WTC11 (cell line): ENCODE measurements around the gene RACK1. TPM values are rescaled to one million over a fixed set of nuclear protein-coding genes. Genes with fewer than 3 reads are reported as not detected.

ENCODE experiments used
- ATAC-seq: fragments of 200-7000 bp; cut with Tn5 transposase; 2 replicates; pipeline ENCODE4 v1.10.0; 2021; ENCODE audit warnings: mild to moderate bottlenecking, moderate library complexity
- CTCF ChIA-PET: fragments of 300-600 bp; sonication (Branson Sonifier 250); formaldehyde crosslinking; loops from one replicate; lab custom pipeline; 2021; ENCODE audit warnings: antibody characterized with exemption; lab: Charles Lee
- POLR2A ChIA-PET: fragments of 350-600 bp; sonication (Branson Sonifier 250); formaldehyde crosslinking; loops from one replicate; lab custom pipeline; 2021; ENCODE audit warnings: antibody characterized with exemption; lab: Charles Lee
- DNase-seq: peaks from one replicate; pipeline ENCODE4 v3.0.0; 2021; ENCODE audit warnings: low spot score
- H3K27ac Mint-ChIP-seq: 2 replicates; pipeline ENCODE4 v1.8.0; 2021; ENCODE audit warnings: mixed read lengths
- H3K27me3 Mint-ChIP-seq: 2 replicates; pipeline ENCODE4 v1.8.0; 2021; ENCODE audit warnings: low read depth, mild to moderate bottlenecking, moderate library complexity, mixed read lengths
- H3K36me3 Mint-ChIP-seq: 2 replicates; pipeline ENCODE4 v1.8.0; 2021; ENCODE audit warnings: mixed read lengths
- H3K4me1 Mint-ChIP-seq: 2 replicates; pipeline ENCODE4 v1.8.0; 2022; ENCODE audit warnings: mixed read lengths
- H3K4me3 Mint-ChIP-seq: 2 replicates; pipeline ENCODE4 v1.8.0; 2021; ENCODE audit warnings: mild to moderate bottlenecking, moderate library complexity, mixed read lengths
- H3K9me3 Mint-ChIP-seq: 2 replicates; pipeline ENCODE4 v1.8.0; 2021; ENCODE audit warnings: mixed read lengths
- CREM ChIP-seq: sonication (generic); formaldehyde crosslinking; IDR thresholded peaks from 2 replicates; pipeline ENCODE4 v1.8.1; 2022; ENCODE audit warnings: mild to moderate bottlenecking, missing genetic modification reagents, moderate library complexity
- FOXK1 ChIP-seq: sonication (generic); formaldehyde crosslinking; IDR thresholded peaks from 2 replicates; pipeline ENCODE4 v1.8.0; 2022; ENCODE audit warnings: mild to moderate bottlenecking, moderate library complexity, missing genetic modification reagents
- FOXP1 ChIP-seq: sonication (generic); formaldehyde crosslinking; IDR thresholded peaks from 2 replicates; pipeline ENCODE4 v1.8.0; 2022; ENCODE audit warnings: missing genetic modification reagents, mild to moderate bottlenecking, moderate library complexity, borderline replicate concordance
- GTF2I ChIP-seq: fragments of 250-450 bp; sonication (Bioruptor Pico); conservative IDR thresholded peaks from 2 replicates; pipeline ENCODE4 v1.4.0; 2021; ENCODE audit warnings: mild to moderate bottlenecking
- HMGA2 ChIP-seq: fragments of 250-450 bp; sonication (Bioruptor Pico); IDR thresholded peaks from 2 replicates; pipeline ENCODE4 v1.4.0; 2021; ENCODE audit warnings: mild to moderate bottlenecking, moderate library complexity
- JAZF1 ChIP-seq: fragments of 250-450 bp; sonication (Bioruptor Pico); IDR thresholded peaks from 2 replicates; pipeline ENCODE4 v1.9.0; 2021; ENCODE audit warnings: moderate library complexity, mild to moderate bottlenecking, inconsistent platforms
- NR1H2 ChIP-seq: sonication (generic); formaldehyde crosslinking; IDR thresholded peaks from 2 replicates; pipeline ENCODE4 v1.9.0; 2021; ENCODE audit warnings: mild to moderate bottlenecking, moderate library complexity, missing genetic modification reagents
- TEAD1 ChIP-seq: sonication (generic); formaldehyde crosslinking; IDR thresholded peaks from 2 replicates; pipeline ENCODE4 v1.8.0; 2022; ENCODE audit warnings: mild to moderate bottlenecking, missing genetic modification reagents
- ZNF121 ChIP-seq: sonication (generic); formaldehyde crosslinking; IDR thresholded peaks from 2 replicates; pipeline ENCODE4 v1.8.0; 2023; ENCODE audit warnings: missing genetic modification reagents
- ZNF423 ChIP-seq: fragments of 250-450 bp; sonication (Bioruptor Pico); IDR thresholded peaks from 2 replicates; pipeline ENCODE4 v2.1.2; 2022; ENCODE audit warnings: mild to moderate bottlenecking, moderate library complexity
- total RNA-seq: library from RNA; stranded (reverse); gene quantifications from 3 replicates; pipeline ENCODE4 v1.2.3, GENCODE V29; 2021
- TF ChIP-seq, protein P1 (sequence below): sonication (generic); formaldehyde crosslinking; IDR thresholded peaks from 2 replicates; pipeline ENCODE4 v1.8.1; 2023; ENCODE audit warnings: mild to moderate bottlenecking, missing genetic modification reagents
- TF ChIP-seq, protein P2 (sequence below): fragments of 250-450 bp; sonication (Bioruptor Pico); IDR thresholded peaks from 2 replicates; pipeline ENCODE4 v1.9.0; 2021; ENCODE audit warnings: mild to moderate bottlenecking, borderline replicate concordance
- TF ChIP-seq, protein P3 (sequence below): sonication (generic); formaldehyde crosslinking; IDR thresholded peaks from 2 replicates; pipeline ENCODE4 v1.8.0; 2023; ENCODE audit warnings: missing genetic modification reagents, mild to moderate bottlenecking, borderline replicate concordance
- TF ChIP-seq, protein P4 (sequence below): sonication (generic); formaldehyde crosslinking; IDR thresholded peaks from 2 replicates; pipeline ENCODE4 v1.8.0; 2022; ENCODE audit warnings: mild to moderate bottlenecking, missing genetic modification reagents
- TF ChIP-seq, protein P5 (sequence below): fragments of 250-450 bp; sonication (Bioruptor Pico); IDR thresholded peaks from 2 replicates; pipeline ENCODE4 v2.1.2; 2022; ENCODE audit warnings: mild to moderate bottlenecking, moderate library complexity
- TF ChIP-seq, protein P6 (sequence below): sonication (generic); formaldehyde crosslinking; IDR thresholded peaks from 2 replicates; pipeline ENCODE4 v1.8.1; 2023; ENCODE audit warnings: mild to moderate bottlenecking, missing genetic modification reagents, moderate library complexity

The RACK1 gene
- total RNA-seq, 1 experiment from 2014 or later: 2,360 TPM

DNA sequence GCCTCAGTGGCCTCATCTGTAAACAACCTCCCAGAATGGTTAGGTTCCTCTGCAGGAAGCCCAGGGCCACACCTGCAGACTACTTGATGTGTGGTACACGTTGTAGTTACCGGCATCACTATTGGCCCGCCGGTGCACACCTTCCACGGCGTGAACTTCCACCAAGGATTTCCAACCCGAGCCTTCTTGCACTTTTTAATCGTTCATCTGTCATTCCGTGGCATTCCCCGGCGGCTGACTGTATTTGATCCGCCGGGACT lies 26.0 kb downstream of the RACK1 start:
- no peak for DNase-seq
- Mint-ChIP-seq H3K36me3 (no peaks in the 10 kb centered on the region), H3K4me1 (peaks cover 24% of the 10 kb centered on the region), H3K4me3 (peak overlapping the region; percentile 94), H3K27ac (peak overlapping the region; percentile 58), H3K27me3 (peaks cover 33% of the 10 kb centered on the region), H3K9me3 (no peaks in the 10 kb centered on the region)
- CTCF ChIA-PET: interaction anchor here (1.0 kb wide), 1 partner anchor 26 kb away, joined by 3 read pairs; no protein-coding TSS in a partner anchor
- POLR2A ChIA-PET: no interaction called here
- TF ChIP-seq GTF2I (CRISPR knock-in tag): no peak
- TF ChIP-seq, protein P1, sequence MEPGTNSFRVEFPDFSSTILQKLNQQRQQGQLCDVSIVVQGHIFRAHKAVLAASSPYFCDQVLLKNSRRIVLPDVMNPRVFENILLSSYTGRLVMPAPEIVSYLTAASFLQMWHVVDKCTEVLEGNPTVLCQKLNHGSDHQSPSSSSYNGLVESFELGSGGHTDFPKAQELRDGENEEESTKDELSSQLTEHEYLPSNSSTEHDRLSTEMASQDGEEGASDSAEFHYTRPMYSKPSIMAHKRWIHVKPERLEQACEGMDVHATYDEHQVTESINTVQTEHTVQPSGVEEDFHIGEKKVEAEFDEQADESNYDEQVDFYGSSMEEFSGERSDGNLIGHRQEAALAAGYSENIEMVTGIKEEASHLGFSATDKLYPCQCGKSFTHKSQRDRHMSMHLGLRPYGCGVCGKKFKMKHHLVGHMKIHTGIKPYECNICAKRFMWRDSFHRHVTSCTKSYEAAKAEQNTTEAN (CRISPR knock-in tag): 0 out of 2 replicates have a peak, but pooled peaks have one; percentile 15
- TF ChIP-seq HMGA2 (CRISPR knock-in tag): no peak
- TF ChIP-seq CREM: no peak
- no peak for TF ChIP-seq NR1H2 (CRISPR knock-in tag)
- peak; percentile 65 for TF ChIP-seq FOXK1
- TF ChIP-seq, protein P2, sequence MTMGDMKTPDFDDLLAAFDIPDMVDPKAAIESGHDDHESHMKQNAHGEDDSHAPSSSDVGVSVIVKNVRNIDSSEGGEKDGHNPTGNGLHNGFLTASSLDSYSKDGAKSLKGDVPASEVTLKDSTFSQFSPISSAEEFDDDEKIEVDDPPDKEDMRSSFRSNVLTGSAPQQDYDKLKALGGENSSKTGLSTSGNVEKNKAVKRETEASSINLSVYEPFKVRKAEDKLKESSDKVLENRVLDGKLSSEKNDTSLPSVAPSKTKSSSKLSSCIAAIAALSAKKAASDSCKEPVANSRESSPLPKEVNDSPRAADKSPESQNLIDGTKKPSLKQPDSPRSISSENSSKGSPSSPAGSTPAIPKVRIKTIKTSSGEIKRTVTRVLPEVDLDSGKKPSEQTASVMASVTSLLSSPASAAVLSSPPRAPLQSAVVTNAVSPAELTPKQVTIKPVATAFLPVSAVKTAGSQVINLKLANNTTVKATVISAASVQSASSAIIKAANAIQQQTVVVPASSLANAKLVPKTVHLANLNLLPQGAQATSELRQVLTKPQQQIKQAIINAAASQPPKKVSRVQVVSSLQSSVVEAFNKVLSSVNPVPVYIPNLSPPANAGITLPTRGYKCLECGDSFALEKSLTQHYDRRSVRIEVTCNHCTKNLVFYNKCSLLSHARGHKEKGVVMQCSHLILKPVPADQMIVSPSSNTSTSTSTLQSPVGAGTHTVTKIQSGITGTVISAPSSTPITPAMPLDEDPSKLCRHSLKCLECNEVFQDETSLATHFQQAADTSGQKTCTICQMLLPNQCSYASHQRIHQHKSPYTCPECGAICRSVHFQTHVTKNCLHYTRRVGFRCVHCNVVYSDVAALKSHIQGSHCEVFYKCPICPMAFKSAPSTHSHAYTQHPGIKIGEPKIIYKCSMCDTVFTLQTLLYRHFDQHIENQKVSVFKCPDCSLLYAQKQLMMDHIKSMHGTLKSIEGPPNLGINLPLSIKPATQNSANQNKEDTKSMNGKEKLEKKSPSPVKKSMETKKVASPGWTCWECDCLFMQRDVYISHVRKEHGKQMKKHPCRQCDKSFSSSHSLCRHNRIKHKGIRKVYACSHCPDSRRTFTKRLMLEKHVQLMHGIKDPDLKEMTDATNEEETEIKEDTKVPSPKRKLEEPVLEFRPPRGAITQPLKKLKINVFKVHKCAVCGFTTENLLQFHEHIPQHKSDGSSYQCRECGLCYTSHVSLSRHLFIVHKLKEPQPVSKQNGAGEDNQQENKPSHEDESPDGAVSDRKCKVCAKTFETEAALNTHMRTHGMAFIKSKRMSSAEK (CRISPR knock-in tag): no peak
- no peak for TF ChIP-seq TEAD1
- no peak for ATAC-seq

DNA sequence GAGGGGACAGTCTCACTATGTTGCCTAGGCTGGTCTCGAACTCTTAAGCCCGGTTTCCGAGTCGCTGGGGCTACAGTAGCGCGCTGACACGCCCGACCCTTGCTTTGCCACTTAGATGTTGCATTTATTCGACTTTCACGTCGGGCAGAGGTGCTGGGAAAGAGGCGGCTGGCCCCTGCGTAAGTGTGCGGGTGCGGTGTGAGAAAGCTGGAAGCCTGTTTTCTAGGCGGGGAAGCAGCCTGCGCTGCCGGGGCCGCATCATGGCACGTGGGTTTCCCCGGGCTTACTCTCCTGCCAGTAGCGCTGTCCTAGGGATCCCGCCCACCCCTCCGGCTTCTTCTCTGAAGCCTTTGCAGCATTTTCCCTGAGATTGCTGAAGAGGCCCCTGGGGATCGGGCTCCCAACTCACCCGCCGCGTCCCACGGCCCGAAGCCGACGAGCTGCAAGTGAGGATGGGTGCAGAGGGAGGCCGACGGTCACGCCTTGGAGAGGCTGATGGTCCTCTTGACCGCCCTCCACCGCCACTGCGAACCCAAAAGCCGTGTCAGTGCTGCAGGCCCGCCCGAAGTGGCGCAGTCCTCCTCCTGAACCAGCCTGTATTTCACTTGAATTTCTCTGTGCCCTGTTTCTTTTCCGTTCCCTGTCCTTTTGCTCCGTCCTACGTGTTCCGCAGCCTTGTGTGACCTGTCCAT lies 26.4 kb downstream of the RACK1 start:
- H3K4me1 Mint-ChIP-seq: peaks cover 24% of the 10 kb centered on the region
- H3K27ac Mint-ChIP-seq: peak overlapping the region; percentile 58
- ChIA-PET CTCF (interaction anchor here (1.0 kb wide), 1 partner anchor 26 kb away, joined by 3 read pairs; no protein-coding TSS in a partner anchor), POLR2A (no interaction called here)
- peak; percentile 71 for DNase-seq
- H3K27me3 Mint-ChIP-seq: peaks cover 33% of the 10 kb centered on the region
- no peaks in the 10 kb centered on the region for H3K36me3 Mint-ChIP-seq
- H3K4me3 Mint-ChIP-seq: peak overlapping the region; percentile 94
- H3K9me3 Mint-ChIP-seq: no peaks in the 10 kb centered on the region
- peak; percentile 2 for ATAC-seq
- TF ChIP-seq, protein P3, sequence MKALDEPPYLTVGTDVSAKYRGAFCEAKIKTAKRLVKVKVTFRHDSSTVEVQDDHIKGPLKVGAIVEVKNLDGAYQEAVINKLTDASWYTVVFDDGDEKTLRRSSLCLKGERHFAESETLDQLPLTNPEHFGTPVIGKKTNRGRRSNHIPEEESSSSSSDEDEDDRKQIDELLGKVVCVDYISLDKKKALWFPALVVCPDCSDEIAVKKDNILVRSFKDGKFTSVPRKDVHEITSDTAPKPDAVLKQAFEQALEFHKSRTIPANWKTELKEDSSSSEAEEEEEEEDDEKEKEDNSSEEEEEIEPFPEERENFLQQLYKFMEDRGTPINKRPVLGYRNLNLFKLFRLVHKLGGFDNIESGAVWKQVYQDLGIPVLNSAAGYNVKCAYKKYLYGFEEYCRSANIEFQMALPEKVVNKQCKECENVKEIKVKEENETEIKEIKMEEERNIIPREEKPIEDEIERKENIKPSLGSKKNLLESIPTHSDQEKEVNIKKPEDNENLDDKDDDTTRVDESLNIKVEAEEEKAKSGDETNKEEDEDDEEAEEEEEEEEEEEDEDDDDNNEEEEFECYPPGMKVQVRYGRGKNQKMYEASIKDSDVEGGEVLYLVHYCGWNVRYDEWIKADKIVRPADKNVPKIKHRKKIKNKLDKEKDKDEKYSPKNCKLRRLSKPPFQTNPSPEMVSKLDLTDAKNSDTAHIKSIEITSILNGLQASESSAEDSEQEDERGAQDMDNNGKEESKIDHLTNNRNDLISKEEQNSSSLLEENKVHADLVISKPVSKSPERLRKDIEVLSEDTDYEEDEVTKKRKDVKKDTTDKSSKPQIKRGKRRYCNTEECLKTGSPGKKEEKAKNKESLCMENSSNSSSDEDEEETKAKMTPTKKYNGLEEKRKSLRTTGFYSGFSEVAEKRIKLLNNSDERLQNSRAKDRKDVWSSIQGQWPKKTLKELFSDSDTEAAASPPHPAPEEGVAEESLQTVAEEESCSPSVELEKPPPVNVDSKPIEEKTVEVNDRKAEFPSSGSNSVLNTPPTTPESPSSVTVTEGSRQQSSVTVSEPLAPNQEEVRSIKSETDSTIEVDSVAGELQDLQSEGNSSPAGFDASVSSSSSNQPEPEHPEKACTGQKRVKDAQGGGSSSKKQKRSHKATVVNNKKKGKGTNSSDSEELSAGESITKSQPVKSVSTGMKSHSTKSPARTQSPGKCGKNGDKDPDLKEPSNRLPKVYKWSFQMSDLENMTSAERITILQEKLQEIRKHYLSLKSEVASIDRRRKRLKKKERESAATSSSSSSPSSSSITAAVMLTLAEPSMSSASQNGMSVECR (CRISPR knock-in tag): peak; percentile 39; the same call in 1 of the 2 replicates
- TF ChIP-seq, protein P4, sequence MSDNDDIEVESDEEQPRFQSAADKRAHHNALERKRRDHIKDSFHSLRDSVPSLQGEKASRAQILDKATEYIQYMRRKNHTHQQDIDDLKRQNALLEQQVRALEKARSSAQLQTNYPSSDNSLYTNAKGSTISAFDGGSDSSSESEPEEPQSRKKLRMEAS (CRISPR knock-in tag): peak; percentile 52; the same call in 1 of the 2 replicates
- TF ChIP-seq ZNF423 (CRISPR knock-in tag): no peak
- no peak for TF ChIP-seq ZNF121 (CRISPR knock-in tag)
- TF ChIP-seq FOXP1 (CRISPR knock-in tag): 0 out of 2 replicates have a peak, but pooled peaks have one; percentile 76
- TF ChIP-seq, protein P5, sequence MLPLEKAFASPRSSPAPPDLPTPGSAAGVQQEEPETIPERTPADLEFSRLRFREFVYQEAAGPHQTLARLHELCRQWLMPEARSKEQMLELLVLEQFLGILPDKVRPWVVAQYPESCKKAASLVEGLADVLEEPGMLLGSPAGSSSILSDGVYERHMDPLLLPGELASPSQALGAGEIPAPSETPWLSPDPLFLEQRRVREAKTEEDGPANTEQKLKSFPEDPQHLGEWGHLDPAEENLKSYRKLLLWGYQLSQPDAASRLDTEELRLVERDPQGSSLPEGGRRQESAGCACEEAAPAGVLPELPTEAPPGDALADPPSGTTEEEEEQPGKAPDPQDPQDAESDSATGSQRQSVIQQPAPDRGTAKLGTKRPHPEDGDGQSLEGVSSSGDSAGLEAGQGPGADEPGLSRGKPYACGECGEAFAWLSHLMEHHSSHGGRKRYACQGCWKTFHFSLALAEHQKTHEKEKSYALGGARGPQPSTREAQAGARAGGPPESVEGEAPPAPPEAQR (CRISPR knock-in tag): no peak
- TF ChIP-seq, protein P1 (CRISPR knock-in tag): 0 out of 2 replicates have a peak, but pooled peaks have one; percentile 19
- TF ChIP-seq JAZF1 (CRISPR knock-in tag): no peak
- TF ChIP-seq, protein P6, sequence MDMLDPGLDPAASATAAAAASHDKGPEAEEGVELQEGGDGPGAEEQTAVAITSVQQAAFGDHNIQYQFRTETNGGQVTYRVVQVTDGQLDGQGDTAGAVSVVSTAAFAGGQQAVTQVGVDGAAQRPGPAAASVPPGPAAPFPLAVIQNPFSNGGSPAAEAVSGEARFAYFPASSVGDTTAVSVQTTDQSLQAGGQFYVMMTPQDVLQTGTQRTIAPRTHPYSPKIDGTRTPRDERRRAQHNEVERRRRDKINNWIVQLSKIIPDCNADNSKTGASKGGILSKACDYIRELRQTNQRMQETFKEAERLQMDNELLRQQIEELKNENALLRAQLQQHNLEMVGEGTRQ (CRISPR knock-in tag): no peak
